ENCODE results near the gene CAMTA1. TPM values are rescaled to one million over a fixed set of nuclear protein-coding genes. Genes with fewer than 3 reads are reported as not detected.

The CAMTA1 gene
- total and polyA plus RNA-seq, 4 donors, result 18.0 to 93.5 (median 35.8) TPM

GRCh38 chr1:7476861-7477547 is 691.8 kb downstream of the CAMTA1 start:
- H3K27ac ChIP-seq (ENCODE audit: low read depth in 1 of 2, low read length in 2 of 2), result peak overlapping the region; percentile 21 to 64
- 82% methylated on average over 17 of the region's 17 CpGs for WGBS

GRCh38 chr1:7477593-7477992 is 692.3 kb downstream of the CAMTA1 start:
- DNase-seq (ENCODE audit: low spot score), result no peak
- Histone ChIP-seq H3K9me3 (ENCODE audit: control insufficient read depth in 4 of 4, low read length in 3 of 4) (no peaks in the 10 kb centered on the region), H3K4me3 (ENCODE audit: low read depth in 1 of 3, low read length in 3 of 3) (no peak overlapping the region), H3K27me3 (ENCODE audit: control insufficient read depth in 4 of 4, insufficient read depth in 4 of 4, low read length in 3 of 4) (no peaks in the 10 kb centered on the region), H3K27ac (ENCODE audit: low read depth in 1 of 2, low read length in 2 of 2) (peak overlapping the region; percentile 21 to 64), H3K36me3 (ENCODE audit: control insufficient read depth in 4 of 4, insufficient read depth in 3 of 4, low read depth in 1 of 4, low read length in 3 of 4) (no peaks in the 10 kb centered on the region), H3K4me1 (ENCODE audit: control insufficient read depth in 4 of 4, insufficient read depth in 4 of 4, low read length in 3 of 4) (no peaks in the 10 kb centered on the region), H3K9ac (ENCODE audit: low read depth in 1 of 2, low read length in 2 of 2) (no peak overlapping the region)
- WGBS, result 79% methylated on average over 12 of the region's 12 CpGs
- TF ChIP-seq NR2F2 (IDR thresholded peaks at IDR 0.05), result no peak
- TF ChIP-seq YY1 (IDR thresholded peaks at IDR 0.05), result no peak
- TF ChIP-seq GABPA (IDR thresholded peaks at IDR 0.05 in 1 of 2, conservative IDR thresholded peaks at IDR 0.05 in 1 of 2), result no peak
- no peak for TF ChIP-seq HNF4A (conservative IDR thresholded peaks at IDR 0.05)
- TF ChIP-seq FOXA2 (IDR thresholded peaks at IDR 0.05), result no peak
- no peak for TF ChIP-seq RXRA (IDR thresholded peaks at IDR 0.05)

More at GRCh38 chr1:7476861-7477547, 691.8 kb downstream of the CAMTA1 start:
- no peaks in the 10 kb centered on the region for H3K4me1 ChIP-seq (ENCODE audit: control insufficient read depth in 4 of 4, insufficient read depth in 4 of 4, low read length in 3 of 4)
- H3K36me3 ChIP-seq (ENCODE audit: control insufficient read depth in 4 of 4, insufficient read depth in 3 of 4, low read depth in 1 of 4, low read length in 3 of 4), result no peaks in the 10 kb centered on the region
- no peak for TF ChIP-seq REST (IDR thresholded peaks at IDR 0.05)
- no peak for TF ChIP-seq SP1 (IDR thresholded peaks at IDR 0.05)
- TF ChIP-seq NR2F2 (IDR thresholded peaks at IDR 0.05), result no peak
- no peak for TF ChIP-seq HNF4A (conservative IDR thresholded peaks at IDR 0.05)
- TF ChIP-seq FOXA1 (IDR thresholded peaks at IDR 0.05), result no peak
- no peak for TF ChIP-seq ATF3 (IDR thresholded peaks at IDR 0.05)
- no peak for TF ChIP-seq FOXA2 (IDR thresholded peaks at IDR 0.05)
- TF ChIP-seq YY1 (IDR thresholded peaks at IDR 0.05), result no peak
- TF ChIP-seq EGR1 (IDR thresholded peaks at IDR 0.05; ENCODE audit: low read depth in 2 of 2), result no peak
- no peak for TF ChIP-seq HNF4G (IDR thresholded peaks at IDR 0.05)
- H3K9ac ChIP-seq (ENCODE audit: low read depth in 1 of 2, low read length in 2 of 2), result no peak overlapping the region
- no peaks in the 10 kb centered on the region for H3K9me3 ChIP-seq (ENCODE audit: control insufficient read depth in 4 of 4, low read length in 3 of 4)
- no peak for DNase-seq (ENCODE audit: low spot score)
- H3K4me3 ChIP-seq (ENCODE audit: low read depth in 1 of 3, low read length in 3 of 3), result no peak overlapping the region
- H3K27me3 ChIP-seq (ENCODE audit: control insufficient read depth in 4 of 4, insufficient read depth in 4 of 4, low read length in 3 of 4), result no peaks in the 10 kb centered on the region

GRCh38 chr1:7478142-7478790 is 693.0 kb downstream of the CAMTA1 start:
- Histone ChIP-seq H3K27me3 (ENCODE audit: control insufficient read depth in 4 of 4, insufficient read depth in 4 of 4, low read length in 3 of 4) (no peaks in the 10 kb centered on the region), H3K4me1 (ENCODE audit: control insufficient read depth in 4 of 4, insufficient read depth in 4 of 4, low read length in 3 of 4) (no peaks in the 10 kb centered on the region), H3K36me3 (ENCODE audit: control insufficient read depth in 4 of 4, insufficient read depth in 3 of 4, low read depth in 1 of 4, low read length in 3 of 4) (no peaks in the 10 kb centered on the region), H3K9ac (ENCODE audit: low read depth in 1 of 2, low read length in 2 of 2) (no peak overlapping the region), H3K27ac (ENCODE audit: low read depth in 1 of 2, low read length in 2 of 2) (peak overlapping the region; percentile 21 to 64), H3K4me3 (ENCODE audit: low read depth in 1 of 3, low read length in 3 of 3) (no peak overlapping the region), H3K9me3 (ENCODE audit: control insufficient read depth in 4 of 4, low read length in 3 of 4) (no peaks in the 10 kb centered on the region)
- 54% methylated on average over 13 of the region's 13 CpGs for WGBS
- DNase-seq (ENCODE audit: low spot score), result no peak
- no peak for TF ChIP-seq RXRA (IDR thresholded peaks at IDR 0.05)
- TF ChIP-seq YY1 (IDR thresholded peaks at IDR 0.05), result no peak
- TF ChIP-seq ZBTB33 (IDR thresholded peaks at IDR 0.05), result no peak
- no peak for TF ChIP-seq ATF3 (IDR thresholded peaks at IDR 0.05)
- TF ChIP-seq TAF1 (conservative IDR thresholded peaks at IDR 0.05), result no peak
- no peak for TF ChIP-seq HNF4A (conservative IDR thresholded peaks at IDR 0.05)
- TF ChIP-seq FOXA1 (IDR thresholded peaks at IDR 0.05), result no peak
- TF ChIP-seq NR2F2 (IDR thresholded peaks at IDR 0.05), result no peak
- no peak for TF ChIP-seq JUND (IDR thresholded peaks at IDR 0.05)
- no peak for TF ChIP-seq HNF4G (IDR thresholded peaks at IDR 0.05)
- no peak for TF ChIP-seq SP1 (IDR thresholded peaks at IDR 0.05)
- no peak for TF ChIP-seq REST (IDR thresholded peaks at IDR 0.05)

Measured in liver (tissue), 9 donors.